HG03139 (cell line): ENCODE measurements around the gene B3GALT6.

ENCODE experiments used
- ATAC-seq: cut with Tn5 transposase; IDR thresholded peaks from one replicate; pipeline ENCODE4 v1.9.1; 2021; ENCODE audit not compliant: unreplicated experiment

Gene B3GALT6

DNA sequence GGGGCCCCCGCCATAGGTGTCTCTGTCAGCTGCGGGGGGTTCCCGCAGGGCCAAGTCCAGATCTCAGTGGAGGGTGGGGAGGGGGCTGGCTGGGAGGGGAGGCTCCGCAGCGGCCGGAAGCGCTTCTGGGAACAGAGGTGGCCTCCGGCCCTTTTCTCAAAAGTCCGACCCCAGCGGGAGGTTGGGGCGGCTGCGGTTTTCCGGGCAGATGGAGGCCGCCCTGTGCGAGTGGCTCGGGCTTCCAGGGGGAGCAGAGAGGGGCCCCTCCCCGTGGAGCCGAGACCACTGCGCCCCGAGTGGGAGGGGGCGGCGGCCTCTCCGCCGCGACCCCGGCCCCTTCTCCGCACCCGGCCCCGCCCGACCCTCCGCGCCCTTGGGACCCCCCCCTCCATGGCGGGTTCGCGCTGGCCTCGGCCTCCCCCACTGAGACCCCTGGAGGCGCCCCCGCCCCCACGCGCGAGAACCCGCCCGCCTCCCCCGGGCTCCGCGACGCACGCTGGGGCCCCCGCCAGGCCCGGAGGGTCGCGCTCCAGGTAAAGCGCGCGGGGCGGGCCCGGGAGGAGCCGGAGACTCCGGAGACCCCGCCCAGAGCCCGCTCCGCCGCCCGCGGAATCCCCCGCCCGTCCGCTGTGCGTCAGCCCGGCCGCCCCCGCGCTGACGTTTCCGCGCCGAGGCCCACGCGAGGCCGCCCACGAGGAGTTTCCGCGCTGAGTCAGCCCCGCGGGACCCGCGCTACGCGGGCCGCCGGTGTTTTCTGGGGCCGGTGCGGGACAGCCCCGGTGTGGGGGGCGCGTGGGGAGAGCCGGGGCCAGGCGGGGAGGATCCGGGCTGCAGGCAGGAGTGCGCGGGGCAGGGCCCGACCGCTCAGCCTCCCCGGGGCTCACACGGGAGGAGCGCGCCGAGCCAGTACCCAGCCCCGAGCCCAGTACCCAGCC lies 30.9 kb upstream of the B3GALT6 start:
- no peak for ATAC-seq

DNA sequence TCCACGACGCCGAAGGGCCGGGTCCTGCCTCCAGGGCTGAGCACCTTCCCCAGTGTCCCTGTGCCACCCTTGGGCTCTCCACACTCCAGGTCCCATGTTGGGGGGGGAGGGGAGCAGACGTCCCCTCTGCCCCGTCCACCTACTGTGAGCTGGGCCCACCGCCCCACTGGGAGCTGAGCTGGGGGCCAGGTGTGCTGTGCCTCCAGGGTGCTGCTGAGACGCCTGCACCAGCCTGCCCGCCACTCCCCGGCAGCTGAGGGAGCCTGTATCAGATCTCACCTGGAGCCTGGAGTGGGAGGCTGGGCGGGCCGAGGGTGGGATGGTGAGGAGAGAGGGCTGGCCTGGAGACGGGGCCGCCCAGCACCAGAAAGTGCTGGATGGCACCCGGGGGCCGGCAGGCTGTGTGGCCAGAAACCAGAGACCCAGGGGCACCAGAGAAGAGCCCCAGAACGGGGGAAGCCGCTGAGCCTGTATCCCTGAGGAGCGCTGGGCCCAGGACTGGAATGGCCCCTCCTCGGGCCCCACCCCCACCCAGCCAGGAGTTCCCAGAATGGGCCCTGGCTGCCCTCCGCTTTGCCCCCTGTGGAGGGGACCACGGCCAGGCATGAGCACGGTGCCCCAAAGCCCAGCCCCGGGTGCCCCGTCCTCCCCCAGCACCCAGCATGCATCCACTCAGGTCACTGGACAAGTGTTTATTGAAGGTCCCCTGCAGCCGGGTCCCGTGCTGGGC lies 29.0 kb upstream of the B3GALT6 start:
- no peak for ATAC-seq

GRCh38 chr1:1203561-1204424 lies 28.2 kb upstream of the B3GALT6 start:
- ATAC-seq = no peak

- ATAC-seq = no peak
Measured at GRCh38 chr1:1204425-1204920, 27.6 kb upstream of the B3GALT6 start.

- no peak for ATAC-seq
Measured at GRCh38 chr1:1204998-1205768, 26.9 kb upstream of the B3GALT6 start.

GRCh38 chr1:1205769-1206375 lies 26.2 kb upstream of the B3GALT6 start:
- ATAC-seq = no peak

GRCh38 chr1:1206376-1206965 lies 25.6 kb upstream of the B3GALT6 start, which contains the start of gene TNFRSF18:
TSS of gene TNFRSF18 (minus strand) at chr1:1206592. CDS start at chr1:1206571, 21 bp downstream.
- ATAC-seq = no peak

DNA sequence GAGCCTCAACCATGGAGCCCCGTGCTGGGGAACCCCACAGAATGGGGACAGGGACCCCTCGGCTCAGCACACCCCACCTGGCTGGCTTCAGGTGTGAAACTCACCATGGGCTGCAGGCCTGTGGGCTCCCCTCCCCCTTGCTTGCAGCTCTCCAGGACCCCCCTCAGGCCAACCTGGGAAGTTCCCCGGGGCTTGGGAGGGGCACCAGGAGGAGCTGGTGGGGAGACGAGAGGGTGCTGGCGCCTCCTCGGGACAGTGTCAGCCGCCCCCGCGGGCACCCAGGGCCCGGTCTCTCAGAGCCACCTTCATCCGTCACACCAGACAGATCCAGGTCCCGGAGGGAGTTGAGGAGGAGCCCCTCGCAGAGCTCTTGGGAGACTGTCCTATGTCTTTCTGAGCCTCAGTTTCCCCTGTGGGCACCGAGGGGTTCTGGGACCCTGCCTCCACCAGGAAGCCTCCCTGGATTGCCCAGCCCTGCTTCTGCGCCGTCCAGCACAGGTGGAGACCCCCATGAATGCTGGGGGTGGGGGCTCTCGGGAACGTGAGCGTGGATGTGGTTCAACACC lies 25.0 kb upstream of the B3GALT6 start:
- ATAC-seq = no peak

DNA sequence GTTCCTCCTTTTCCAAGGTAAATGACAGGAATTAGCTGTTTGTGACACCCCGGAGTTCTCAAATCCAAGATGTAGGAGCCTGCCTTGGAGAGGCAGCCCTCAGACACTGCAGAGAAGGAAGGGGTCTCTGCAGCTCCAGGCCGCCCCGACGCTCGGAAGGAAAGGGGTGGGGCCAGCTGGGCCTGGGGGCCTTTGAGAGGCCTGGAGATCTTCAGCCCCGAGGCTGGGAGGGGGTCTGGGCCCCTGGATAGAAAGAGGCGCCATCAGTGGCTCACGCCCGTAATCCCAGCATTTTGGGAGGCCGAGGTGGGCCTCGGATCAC lies 24.5 kb upstream of the B3GALT6 start:
- ATAC-seq = no peak

GRCh38 chr1:1208713-1209433 lies 23.2 kb upstream of the B3GALT6 start:
- no peak for ATAC-seq

DNA sequence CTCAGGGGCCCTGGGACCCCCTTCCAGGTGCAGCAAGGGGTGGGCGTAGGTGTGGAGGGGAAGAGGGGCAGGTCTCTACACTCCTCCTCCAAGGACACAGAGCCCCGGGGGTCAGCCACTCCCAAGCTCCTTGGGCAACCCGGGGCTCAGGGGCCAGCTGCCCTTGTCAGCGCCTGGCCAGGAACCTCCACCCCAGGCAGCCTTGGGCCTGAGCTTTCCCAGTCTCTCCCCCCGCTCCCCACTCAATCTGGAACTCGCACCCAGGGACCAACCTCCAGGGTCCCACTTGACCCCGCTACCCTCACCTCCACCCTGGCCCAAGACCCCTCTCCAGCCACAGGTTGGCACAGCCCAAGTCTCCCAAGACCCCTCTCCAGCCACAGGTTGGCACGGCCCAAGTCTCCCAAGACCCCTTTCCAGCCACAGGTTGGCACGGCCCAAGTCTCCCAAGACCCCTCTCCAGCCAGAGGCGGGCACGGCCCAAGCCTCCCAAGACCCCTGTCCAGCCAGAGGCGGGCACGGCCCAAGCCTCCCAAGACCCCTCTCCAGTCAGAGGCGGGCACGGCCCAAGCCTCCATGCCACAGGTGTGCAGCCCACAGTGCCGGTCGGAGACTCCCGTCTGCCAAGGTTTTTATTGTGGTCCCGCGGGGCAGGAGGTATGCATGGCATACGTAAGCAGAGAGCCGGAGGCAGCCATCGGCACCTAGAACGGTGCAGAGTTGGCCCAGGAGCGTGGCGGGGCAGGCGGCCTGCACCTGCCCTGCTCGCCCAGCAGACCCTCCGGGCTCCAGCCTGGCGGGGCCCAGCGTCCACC lies 21.1 kb upstream of the B3GALT6 start:
- ATAC-seq = no peak

GRCh38 chr1:1211541-1212441 lies 20.2 kb upstream of the B3GALT6 start:
- ATAC-seq = no peak

DNA sequence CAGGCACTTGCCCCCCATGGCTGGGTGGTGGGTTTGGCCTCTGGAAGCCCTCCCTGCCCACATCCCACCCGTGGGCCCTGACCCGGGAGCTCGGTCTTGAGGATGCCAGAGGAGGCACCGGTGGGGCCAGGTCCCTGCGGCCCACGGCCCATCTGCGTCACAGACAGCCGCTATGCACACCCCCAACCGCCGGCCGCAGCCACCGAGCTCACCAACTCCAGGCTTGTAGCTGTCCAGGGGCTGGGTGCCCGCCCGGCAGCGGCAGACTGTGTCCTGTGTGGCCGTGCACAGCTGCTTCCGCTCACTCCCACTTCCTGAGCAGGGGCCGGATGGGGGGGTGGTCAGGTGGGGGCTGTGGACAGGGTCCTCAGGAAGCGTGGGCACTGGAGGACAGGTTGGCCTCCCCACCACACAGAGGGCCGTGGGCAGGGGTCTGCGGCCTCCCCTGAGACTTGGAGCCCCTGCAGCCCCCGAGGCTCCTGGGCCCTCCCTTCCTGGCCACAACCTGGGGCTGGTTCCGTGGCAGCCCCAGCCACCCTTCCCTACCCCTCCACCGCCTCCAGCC lies 19.2 kb upstream of the B3GALT6 start:
- no peak for ATAC-seq

DNA sequence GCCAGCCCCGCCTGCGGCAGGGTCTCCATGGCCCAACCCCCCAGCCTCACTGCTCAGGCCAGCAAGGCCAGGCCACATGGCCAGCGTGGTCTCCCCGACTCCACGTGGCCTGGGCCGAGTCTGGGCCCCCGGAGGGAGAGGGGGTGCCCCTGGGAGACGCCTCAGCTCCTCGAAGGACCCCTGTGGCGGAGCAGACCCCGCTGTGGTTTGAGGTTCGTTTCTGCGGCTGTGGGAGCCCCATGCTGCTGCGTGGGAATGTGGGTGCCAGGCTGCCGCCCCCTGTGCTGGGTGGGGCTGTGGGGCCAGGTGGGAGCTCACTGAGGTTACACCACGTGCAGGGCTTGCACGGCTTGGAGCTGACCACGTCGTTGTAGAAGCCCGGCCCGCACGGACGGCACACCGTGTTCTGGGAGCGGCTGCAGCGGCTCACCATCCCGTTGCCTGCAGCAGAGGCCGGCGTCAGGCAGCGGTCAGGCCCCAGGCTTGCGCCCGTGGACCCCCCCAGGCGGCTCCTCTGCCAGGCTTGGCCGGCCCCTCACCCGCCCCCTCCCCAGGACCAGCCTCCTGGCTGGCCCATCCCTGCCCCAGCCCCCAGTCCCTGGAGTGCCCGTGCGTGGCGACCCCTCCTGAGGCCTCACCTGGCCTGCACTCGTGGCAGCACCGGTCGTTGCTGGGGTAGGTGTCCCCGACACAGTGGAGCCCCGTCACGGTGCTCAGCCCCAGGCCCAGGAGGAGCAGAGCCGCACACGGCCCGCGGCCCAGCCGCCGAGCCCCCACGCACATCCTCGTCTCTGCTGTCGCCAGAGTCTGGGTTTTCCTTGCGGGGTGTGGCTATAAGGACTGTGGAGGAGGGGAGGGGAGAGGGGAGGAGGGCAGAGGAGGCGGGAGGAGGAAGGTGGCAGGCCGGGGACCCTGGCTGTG lies 18.4 kb upstream of the B3GALT6 start, which contains the start of gene TNFRSF4:
Gene TNFRSF4 (minus strand): TSS at position 809 of the 921 bp plus-strand sequence. CDS start 26 bp downstream, at position 783.
- ATAC-seq = no peak

GRCh38 chr1:1215080-1215676 lies 16.9 kb upstream of the B3GALT6 start:
- no peak for ATAC-seq
